Measurements from ENCODE around the gene A1BG.

The A1BG gene

GRCh38 chr19:58352760-58353671 is at the start of gene A1BG:
A1BG (minus strand) TSS chr19:58353492; CDS start chr19:58353437, 55 bp downstream.
- no peak for DNase-seq (ENCODE audit: low read depth in 2 of 2)

- DNase-seq (ENCODE audit: low read depth in 2 of 2) = no peak
These were observed 48.6 kb upstream of the A1BG start for GRCh38 chr19:58401840-58402421.

- DNase-seq (ENCODE audit: low read depth in 2 of 2) = peak; percentile 99
These were observed 47.9 kb upstream of the A1BG start for GRCh38 chr19:58400916-58401839.

- DNase-seq (ENCODE audit: low read depth in 2 of 2) = no peak
These were observed 47.1 kb upstream of the A1BG start for GRCh38 chr19:58400316-58400915.

DNA sequence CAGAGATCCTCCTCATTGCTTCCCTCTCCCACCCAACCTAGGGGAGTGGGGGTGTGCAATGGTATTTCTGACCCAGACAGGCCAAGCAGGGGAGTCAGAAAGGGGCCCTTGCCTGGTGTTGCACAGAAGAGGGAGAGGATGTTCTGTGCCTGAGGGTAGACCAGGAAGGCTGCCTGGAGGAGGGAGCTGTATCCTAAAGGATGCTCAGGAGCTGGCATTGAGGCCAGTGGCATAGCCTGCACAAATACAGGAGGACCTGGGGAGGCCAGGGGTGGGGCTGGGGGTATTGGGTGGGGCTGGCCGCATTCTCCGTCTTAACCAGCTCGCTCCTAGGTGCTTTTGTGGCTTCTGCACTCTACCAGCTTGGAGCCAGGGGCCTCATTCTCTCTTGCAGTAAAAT is 46.6 kb upstream of the A1BG start:
- DNase-seq (ENCODE audit: low read depth in 2 of 2) = no peak

DNA sequence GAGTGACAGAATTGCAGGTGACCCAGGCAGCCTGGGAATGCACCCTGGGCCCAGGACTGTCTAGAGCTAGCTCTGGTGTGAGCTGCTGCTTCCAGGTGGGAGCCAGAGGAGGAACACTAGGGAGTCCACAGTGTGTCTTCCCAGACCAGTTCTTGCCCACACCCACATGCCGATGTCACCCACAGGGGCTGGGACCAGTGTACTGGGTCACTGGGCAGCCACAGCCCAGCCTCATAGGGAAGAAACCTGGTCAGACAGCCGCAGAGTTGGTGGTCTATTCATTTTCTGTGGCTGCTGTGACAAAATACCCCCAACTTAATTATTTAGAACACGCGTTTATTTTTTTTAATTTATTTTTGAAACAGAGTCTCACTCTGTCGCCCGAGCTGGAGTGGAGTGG is 45.3 kb upstream of the A1BG start:
- no peak for DNase-seq (ENCODE audit: low read depth in 2 of 2)

DNA sequence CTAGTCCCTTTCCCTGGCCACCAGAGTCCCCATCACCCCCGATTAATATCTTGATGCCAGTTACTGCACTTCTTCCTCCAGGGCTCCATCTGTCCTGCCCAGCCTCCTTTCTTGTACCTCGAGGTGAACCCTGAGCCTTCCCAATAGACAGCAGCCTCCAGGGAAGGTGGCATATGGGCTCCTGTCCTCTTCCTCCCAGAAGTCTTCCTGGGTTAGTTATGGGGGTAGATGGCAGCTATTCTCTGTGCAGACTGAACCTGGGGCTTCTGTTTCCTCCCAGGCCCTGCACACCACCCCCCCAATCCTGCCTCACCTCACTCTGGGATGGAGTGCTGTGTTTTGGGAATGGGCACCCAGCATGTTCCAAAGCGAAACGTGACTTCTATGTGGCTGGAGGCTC is 44.8 kb upstream of the A1BG start:
- DNase-seq (ENCODE audit: low read depth in 2 of 2) = no peak

DNA sequence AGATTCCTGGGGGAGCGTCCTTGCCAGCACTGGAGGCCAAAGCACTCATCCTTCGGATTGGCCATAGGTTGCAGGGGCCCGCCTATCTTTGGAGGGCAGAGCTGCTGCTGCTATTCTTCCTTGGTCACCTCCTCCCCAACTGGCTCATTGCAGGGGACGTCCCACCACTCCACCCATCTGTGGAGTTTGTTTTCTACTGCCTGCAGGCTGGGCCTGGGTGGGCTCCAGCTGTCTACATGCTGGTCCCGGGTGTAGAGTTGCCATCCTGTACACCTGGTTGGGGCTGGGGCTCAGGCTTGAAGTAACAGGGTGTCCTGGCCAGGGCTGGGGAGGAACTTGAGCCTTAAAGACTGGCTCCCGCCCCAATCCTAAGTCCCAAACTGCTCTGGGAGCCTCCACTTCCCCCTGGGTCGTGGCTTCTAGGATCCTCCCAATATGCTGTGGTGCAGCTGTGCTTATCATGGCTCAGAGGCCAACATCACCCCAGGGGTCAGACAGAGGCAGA is 44.3 kb upstream of the A1BG start:
- no peak for DNase-seq (ENCODE audit: low read depth in 2 of 2)

DNA sequence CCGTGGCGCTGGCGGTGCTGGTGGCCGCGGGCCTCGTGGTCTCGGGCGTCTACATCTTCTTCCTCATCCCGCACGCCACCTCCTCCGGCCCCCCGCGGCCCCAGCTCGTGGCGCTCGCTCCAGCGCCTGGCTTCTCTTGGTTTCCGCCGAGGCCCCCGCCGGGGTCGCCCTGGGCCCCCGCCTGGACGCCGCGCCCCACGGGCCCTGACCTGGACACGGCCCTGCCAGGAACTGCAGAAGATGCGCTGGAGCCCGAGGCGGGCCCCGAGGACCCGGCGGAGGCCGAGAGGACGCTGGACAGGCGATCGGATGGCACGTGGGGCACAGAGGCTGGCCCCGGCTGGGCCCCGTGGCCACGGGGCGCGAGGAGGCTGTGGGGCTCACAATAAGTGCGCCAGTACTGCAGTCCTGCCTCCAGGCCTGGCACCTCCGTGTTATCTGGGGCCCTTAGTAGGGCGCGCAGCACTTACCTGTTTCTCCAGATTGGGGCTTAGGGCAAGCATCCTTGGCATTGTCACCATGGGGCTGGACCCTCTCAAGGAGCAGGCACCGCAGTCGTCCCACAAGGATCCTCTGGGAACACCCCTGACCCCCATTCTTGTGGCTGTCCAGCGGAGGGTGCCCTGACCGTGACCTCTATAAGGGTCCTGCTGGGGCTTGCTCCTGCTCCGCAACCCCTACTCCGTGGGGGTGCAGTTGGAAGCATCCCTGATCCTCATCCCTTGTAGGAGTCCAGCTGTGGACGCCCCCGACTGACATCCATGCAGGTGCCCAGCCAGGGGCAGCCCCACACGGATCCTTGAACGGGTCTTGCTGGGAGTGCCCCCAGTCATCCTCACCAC is 43.6 kb upstream of the A1BG start:
- DNase-seq (ENCODE audit: low read depth in 2 of 2) = no peak

GRCh38 chr19:58395979-58396627 is 42.8 kb upstream of the A1BG start:
- no peak for DNase-seq (ENCODE audit: low read depth in 2 of 2)

DNA sequence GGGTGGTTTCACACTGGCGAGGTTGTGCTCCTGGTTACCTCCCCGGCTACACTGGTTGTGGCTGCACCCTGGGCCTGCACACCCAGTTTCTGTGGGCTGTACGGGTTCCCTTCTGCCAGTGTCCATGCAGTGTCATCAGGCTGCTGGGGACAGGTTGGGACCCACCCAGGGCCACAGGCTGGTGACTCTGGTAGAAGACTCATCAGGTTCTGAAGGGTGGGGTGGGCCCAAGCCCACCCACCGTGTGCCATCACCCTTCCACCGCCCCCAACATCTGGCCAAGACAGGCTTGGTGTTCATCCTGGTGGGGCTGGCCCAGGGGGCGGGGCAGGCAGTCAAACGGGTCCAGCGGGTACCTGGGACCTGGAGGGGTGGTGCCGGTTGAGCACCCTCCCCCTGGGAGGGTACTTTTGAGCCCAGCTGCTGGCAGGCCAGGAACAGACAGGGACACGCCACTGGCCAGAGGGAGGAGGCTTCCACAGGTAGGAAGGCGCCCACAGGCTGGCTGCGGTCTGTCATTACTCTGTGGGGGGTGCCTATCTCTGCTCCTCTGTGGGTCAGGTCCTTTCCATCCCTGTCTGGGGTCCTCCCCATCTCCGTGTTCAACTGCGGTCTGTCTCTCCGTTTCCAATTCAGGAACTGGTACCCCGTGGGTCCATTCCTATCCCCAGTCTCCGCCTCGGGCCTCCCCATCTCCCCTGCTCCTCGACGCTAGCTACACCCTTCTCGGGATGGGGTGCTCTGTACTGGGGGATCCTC is 42.1 kb upstream of the A1BG start, which contains the start of gene RNF225:
RNF225 (plus strand) TSS at position 437 of the 759 bp plus-strand sequence. CDS start 434 bp downstream, outside the sequence.
- no peak for DNase-seq (ENCODE audit: low read depth in 2 of 2)

DNA sequence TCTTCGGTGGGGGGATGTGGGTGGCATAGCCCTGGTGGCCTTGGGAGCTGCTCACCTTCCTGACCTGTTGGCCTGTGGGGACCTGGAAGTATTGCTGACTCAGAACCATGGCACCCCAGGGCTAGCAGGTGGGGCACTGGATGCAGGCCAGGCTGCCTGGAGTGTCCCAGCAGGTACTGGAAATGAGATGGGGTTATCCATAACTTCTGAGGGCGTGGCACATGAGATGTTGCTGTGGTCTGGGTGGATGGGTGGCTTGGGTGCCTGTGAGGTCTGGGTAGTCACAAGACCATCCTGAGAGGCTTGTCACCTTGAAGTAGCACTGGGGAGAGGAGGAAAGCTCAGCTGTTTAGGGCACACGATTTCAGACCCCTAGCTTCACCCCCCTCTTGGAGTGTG is 41.5 kb upstream of the A1BG start:
- no peak for DNase-seq (ENCODE audit: low read depth in 2 of 2)

DNA sequence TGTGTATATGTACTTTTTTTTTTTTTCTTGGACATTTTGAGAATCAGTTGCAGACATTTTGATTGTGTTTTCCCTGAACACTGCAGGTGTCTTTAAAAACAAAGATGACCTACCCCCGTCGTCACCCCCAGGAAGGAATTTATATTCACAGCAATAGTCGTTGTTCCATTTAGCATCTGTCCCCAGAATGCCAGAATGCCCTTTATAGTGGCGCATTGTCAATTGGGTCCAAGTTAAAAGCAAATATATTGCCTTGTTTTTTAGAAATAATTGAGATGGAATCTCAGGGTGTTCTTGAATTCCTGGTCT is 40.4 kb upstream of the A1BG start:
- DNase-seq (ENCODE audit: low read depth in 2 of 2) = no peak

GRCh38 chr19:58392945-58393724 is 39.8 kb upstream of the A1BG start:
- DNase-seq (ENCODE audit: low read depth in 2 of 2) = no peak

DNA sequence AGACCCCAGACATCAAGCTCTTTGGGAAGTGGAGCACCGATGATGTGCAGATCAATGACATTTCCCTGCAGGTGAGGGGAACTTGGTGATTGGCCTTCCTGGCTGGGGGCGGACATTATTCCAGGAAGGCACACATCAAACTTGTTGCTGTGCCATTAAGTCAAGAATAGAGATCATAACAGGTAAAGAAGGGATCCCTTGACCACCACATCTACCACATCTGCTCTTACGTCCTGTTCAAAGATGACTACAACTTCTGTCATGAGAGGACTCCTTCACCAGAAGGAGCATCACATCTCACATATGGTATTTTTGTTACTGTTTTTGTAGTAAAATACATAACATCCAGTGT is 34.9 kb upstream of the A1BG start:
- no peak for DNase-seq (ENCODE audit: low read depth in 2 of 2)

- no peak for DNase-seq (ENCODE audit: low read depth in 2 of 2)
These were observed 34.3 kb upstream of the A1BG start for GRCh38 chr19:58387338-58388174.

DNA sequence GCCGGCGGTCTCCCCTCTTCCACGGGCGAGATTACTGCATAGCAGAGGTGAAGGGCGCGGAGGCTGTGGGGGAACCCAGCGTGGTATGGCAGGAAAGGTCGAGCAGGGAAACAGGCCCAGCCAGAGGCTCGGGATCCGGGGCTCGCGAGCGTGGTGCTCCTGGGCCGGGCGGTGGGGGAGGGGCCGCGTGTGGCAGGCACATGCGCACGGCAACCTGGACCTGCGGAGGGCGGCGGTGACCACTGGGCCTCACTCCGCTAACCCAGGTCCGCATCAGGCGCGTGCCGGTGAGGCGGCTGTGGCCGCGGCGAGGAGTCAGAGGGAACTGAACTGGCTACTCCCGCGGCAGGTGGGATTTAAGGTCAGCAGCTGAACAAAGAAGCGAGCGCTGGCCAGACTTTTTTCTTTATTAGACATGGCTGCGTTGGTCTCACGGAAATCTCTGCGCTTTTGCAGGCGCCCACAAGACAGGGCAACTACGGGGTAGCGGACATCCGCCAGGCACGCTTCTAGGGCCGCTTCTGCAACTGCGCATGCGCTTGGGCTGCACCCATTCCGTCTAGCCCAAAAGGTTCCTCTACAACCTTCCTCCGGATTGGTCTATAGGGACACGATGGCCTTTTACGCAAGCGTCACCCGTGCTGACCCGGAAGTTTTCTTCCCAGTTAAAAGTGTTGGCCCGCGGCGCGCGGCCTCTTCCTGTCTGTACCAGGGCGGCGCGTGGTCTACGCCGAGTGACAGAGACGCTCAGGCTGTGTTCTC is 33.5 kb upstream of the A1BG start, which contains the start of gene RPS5:
RPS5 (plus strand) TSS at position 694 of the 762 bp plus-strand sequence. CDS start 869 bp downstream, outside the sequence.
- peak; percentile 93 to 95 for DNase-seq (ENCODE audit: low read depth in 2 of 2)
